ENCODE results near the gene SPTBN4.
"Not testable (repeated sequence)": the region's sequence is repeated elsewhere in the genome, so short reads cannot be mapped to it uniquely, and the experiment has no call there.

Gene SPTBN4

DNA sequence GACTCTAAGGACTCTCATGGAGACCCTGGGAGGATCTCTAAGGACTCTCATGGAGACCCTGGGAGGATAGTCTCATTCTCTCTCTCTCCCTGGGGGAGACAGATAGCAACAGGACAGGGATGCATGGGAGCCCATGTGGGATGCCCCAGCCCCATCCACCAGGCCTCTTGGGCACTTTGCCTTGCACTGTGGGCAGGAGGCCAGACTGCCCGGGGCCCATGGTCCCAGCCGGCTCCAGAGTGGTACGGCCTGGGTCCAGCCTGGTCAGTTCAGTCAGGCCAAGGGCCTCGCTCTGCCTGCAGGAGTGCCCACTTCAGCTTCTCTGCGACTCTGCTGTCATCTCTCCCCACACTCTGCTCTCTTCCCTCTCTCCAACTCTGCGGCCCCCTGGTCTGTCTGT, 61.3 kb downstream of the SPTBN4 start:
- in situ Hi-C loops (cut with MboI; ENCODE audit: low sequenced_read_pairs): no loop called here

DNA sequence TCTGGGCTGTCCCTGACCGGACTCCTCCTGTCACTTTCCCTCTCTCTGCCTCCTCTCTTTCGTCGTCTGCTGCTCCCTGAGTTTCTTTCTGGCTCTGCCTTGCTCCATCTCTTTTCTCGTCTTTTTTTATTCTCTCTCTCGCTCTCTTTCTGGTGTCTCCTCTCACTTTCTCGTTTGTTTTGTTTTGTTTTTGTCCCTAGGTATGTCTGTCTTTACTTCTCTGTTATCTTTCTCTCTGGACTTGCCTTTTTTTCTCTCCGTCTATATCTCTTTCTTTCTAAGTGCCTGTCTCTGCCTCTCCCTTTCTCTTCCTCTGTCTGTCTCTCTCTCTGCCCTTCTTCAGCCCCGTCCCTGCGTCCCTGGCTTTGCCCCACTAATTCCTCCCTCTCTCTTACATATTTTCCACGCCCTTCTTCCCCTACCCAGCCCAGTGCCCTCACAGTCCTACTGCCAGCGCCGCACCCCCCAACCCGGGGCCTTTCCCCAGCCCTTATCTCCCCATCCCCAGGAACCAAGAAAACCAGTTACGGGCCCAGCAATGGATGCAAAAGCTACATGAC, 61.8 kb downstream of the SPTBN4 start:
- in situ Hi-C loops (cut with MboI; ENCODE audit: low sequenced_read_pairs): no loop called here

- in situ Hi-C loops (cut with MboI; ENCODE audit: low sequenced_read_pairs): no loop called here
These were observed 62.5 kb downstream of the SPTBN4 start for GRCh38 chr19:40529093-40529954.

- in situ Hi-C loops (cut with MboI; ENCODE audit: low sequenced_read_pairs): no loop called here
These were observed 63.5 kb downstream of the SPTBN4 start for GRCh38 chr19:40530091-40530901.

DNA sequence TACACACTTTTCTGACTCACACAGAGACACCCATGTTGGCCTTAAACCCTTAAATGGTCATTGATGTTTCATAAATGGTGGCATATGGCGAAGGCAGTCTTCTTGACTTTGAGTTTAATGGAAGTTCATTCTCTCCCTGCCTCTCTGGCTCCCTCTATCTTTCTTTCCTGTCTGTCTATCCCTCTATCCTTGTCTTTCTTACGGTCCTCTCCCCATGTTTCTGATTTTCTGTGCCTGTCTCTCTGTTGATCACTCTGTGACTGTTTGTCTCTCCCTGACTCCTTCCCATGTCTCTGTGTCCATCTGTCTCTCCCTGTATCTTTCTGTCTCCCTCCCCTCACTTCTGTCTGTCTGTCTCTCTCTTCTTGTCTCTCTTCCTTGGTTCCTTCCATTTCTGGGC, 66.7 kb downstream of the SPTBN4 start:
- in situ Hi-C loops (cut with MboI; ENCODE audit: low sequenced_read_pairs): no loop called here

- in situ Hi-C loops (cut with MboI; ENCODE audit: low sequenced_read_pairs): no loop called here
These were observed 67.3 kb downstream of the SPTBN4 start for GRCh38 chr19:40534148-40534547.

GRCh38 chr19:40539070-40539469, 72.3 kb downstream of the SPTBN4 start:
- in situ Hi-C loops (cut with MboI; ENCODE audit: low sequenced_read_pairs): no loop called here

- in situ Hi-C loops (cut with MboI; ENCODE audit: low sequenced_read_pairs): no loop called here
These were observed 75.5 kb downstream of the SPTBN4 start for GRCh38 chr19:40542202-40542859.

- in situ Hi-C loops (cut with MboI; ENCODE audit: low sequenced_read_pairs): no loop called here
These were observed 76.3 kb downstream of the SPTBN4 start for GRCh38 chr19:40543029-40543597.

GRCh38 chr19:40546153-40546841, 79.5 kb downstream of the SPTBN4 start:
- in situ Hi-C loops (cut with MboI; ENCODE audit: low sequenced_read_pairs): not testable (repeated sequence)

- in situ Hi-C loops (cut with MboI; ENCODE audit: low sequenced_read_pairs): not testable (repeated sequence)
These were observed 80.4 kb downstream of the SPTBN4 start for GRCh38 chr19:40547190-40547589.

DNA sequence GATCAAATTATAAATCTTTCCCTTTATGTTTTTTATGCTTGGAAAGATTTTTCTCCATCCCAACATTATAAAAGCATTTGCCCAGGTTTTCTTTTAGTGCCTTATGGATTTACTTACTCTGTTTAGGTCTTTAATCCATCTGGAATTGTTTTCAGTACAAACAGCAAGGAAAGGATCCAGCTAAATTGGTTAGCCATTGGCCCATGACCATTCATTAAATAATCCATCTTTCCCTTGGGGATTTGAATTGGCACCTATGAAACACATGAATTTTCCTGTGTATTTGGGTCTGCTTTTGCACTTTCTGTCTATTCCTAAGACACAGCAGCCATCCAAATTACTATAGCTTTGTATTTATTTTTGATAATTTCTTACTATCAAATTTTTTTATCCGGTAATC, 81.0 kb downstream of the SPTBN4 start:
- in situ Hi-C loops (cut with MboI; ENCODE audit: low sequenced_read_pairs): no loop called here

DNA sequence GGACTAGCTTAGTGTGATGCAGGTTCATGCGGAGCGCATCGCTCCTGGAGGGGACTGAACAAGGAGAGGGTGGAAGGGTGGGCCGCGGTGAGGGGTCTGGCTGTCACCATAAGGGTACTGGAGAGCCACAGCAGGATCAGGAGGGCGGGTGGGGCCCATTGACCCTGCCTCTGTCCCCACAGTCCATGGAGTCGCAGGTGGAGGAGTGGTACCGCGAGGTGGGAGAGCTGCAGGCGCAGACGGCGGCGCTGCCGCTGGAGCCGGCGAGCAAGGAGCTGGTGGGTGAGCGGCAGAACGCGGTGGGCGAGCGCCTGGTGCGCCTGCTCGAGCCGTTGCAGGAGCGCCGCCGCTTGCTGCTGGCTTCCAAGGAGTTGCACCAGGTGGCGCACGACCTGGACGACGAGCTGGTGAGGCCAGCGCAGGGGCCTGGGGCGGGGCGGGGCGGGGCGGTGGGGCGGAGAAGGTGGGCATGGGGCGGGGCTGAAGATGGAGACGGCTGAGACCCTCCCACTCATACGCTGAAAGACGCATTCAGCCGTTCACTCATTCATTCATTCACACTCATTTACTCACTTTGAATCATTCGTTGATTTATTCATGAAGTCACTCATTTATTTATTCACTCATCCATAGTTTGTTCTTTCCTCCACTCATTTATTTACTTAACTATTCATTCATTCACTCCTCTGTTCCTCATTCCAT, 82.4 kb downstream of the SPTBN4 start:
- in situ Hi-C loops (cut with MboI; ENCODE audit: low sequenced_read_pairs): no loop called here

GRCh38 chr19:40550951-40551350, 84.2 kb downstream of the SPTBN4 start:
- in situ Hi-C loops (cut with MboI; ENCODE audit: low sequenced_read_pairs): no loop called here

DNA sequence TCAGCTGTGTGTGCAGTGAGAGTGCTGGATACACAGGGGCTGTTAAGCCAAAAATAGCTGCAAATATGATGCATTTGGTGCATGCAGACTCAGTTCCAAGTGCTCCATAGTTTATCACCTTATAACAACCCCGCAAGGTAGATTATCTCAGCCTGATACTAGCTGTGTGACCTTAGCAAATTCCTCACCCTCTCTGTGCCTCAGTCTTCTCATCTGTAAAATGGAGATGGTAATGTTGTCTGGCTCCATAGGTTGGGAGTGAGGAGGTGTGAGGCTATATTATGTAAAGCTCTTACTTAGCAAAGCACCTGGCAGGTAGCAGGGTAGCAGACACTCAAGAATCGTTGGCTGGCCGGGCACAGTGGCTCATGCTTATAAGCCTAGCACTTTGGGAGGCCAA, 86.0 kb downstream of the SPTBN4 start:
- in situ Hi-C loops (cut with MboI; ENCODE audit: low sequenced_read_pairs): no loop called here

GRCh38 chr19:40553885-40554857, 87.4 kb downstream of the SPTBN4 start:
- in situ Hi-C loops (cut with MboI; ENCODE audit: low sequenced_read_pairs): no loop called here

DNA sequence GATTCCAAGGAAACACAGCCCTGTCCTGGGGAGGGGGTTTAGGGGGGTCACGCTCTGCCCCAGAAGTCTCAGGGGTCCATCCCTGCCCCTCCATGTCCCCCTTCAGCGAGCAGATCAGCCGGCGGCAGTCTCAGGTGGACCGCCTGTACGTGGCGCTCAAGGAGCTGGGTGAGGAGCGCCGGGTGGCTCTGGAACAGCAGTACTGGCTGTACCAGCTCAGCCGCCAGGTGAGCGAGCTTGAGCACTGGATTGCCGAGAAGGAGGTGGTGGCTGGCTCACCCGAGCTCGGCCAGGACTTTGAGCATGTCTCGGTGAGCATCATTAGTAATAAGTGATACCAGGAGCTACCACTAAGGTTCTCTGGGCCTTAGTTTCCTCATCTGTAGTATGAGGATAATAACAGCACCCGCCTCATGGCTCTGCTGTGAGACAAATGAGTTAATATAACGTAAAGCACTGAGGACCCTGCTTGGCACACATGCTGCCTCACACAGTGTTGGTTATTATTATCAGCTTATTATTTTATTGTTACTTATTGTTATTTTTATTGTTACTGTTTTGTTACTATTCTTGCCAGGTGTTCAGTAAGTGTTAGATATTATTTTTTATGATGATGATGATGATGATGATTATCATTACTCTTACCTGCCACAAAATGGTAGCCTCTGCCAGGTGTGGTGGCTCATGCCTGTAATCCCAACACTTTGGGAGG, 89.3 kb downstream of the SPTBN4 start:
- in situ Hi-C loops (cut with MboI; ENCODE audit: low sequenced_read_pairs): no loop called here

All from HL-60/S4 treated with phorbol 12-myristate 13-acetate at 8.2 ng/mL for 4 days and 3 days (cell line).